Thoracic aorta (tissue), 2 donors: ENCODE results near the gene MRPS35. TPM values are rescaled to one million over a fixed set of nuclear protein-coding genes. Genes with fewer than 3 reads are reported as not detected.

ENCODE experiments used
- ATAC-seq: fragments of 150-250 bp; one replicate; pipeline ENCODE4 v1.8.0; 2017; ENCODE audit warnings: low read depth; ENCODE audit not compliant: insufficient number of reproducible peaks, low FRiP score
- DNase-seq: peaks from one replicate; pipeline ENCODE4 v3.0.0-alpha.2; 2020; ENCODE audit warnings: low spot score
- H3K27ac ChIP-seq, 2 donors: fragments of 200-600 bp; sonication (generic); 1 replicate in 1 of 2; 2 replicates in 1 of 2; pipeline ENCODE4 v1.5.1; 2016; ENCODE audit warnings: mild to moderate bottlenecking in 2 of 2, moderate library complexity in 2 of 2
- H3K27me3 ChIP-seq: fragments of 200-600 bp; sonication (generic); replicated peaks from 2 replicates; pipeline ENCODE4 v1.6.0; 2016; ENCODE audit warnings: mild to moderate bottlenecking; ENCODE audit not compliant: insufficient read depth
- H3K36me3 ChIP-seq: fragments of 200-600 bp; sonication (generic); one replicate; pipeline ENCODE4 v1.5.1; 2016
- H3K4me1 ChIP-seq, 2 donors: fragments of 200-600 bp; sonication (generic); 1 replicate in 1 of 2; 2 replicates in 1 of 2; pipeline versions ENCODE4 v1.5.1 to v1.6.0; 2016; ENCODE audit warnings: low read depth in 2 of 2, mild to moderate bottlenecking in 1 of 2; ENCODE audit not compliant: control insufficient read depth in 1 of 2
- H3K4me3 ChIP-seq: fragments of 200-600 bp; sonication (generic); 2 replicates; pipeline ENCODE4 v1.5.1; 2016; ENCODE audit warnings: mild to moderate bottlenecking
- H3K9me3 ChIP-seq: fragments of 200-600 bp; sonication (generic); 2 replicates; pipeline ENCODE4 v1.5.1; 2016
- total RNA-seq, 2 donors: library from RNA; depleted of rRNA; stranded (reverse); fragments of >200 nt; gene quantifications; one replicate each; pipeline versions ENCODE4 v1.1.0 to v1.2.3, GENCODE V29; 2016
- TF ChIP-seq, protein P1 (sequence below): fragments of 200-600 bp; sonication (generic); IDR thresholded peaks from one replicate; pipeline ENCODE4 v1.5.1; 2019; ENCODE audit warnings: antibody characterized with exemption

MRPS35 gene
- total RNA-seq, 2 donors from 2014 or later: 32.7 to 55.9 TPM

DNA sequence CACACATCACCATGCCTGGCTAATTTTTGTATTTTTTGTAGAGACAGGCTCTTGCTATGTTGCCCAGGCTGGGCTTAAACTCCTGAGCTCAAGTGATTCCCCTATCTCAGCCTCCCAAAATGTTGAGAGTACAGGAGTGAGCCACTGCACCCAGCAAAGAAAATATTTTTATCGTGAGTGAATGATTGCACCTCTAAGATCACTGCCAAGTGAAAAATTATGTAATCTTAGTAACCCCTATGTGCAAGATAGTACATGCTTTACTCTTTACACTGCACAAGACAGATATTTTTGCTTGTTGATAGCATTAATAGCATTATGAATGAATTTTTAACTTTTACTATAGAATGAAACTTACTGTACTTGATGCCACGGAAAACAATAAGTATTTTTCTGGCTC is 3.4 kb upstream of the MRPS35 start:
- TF ChIP-seq, protein P1, sequence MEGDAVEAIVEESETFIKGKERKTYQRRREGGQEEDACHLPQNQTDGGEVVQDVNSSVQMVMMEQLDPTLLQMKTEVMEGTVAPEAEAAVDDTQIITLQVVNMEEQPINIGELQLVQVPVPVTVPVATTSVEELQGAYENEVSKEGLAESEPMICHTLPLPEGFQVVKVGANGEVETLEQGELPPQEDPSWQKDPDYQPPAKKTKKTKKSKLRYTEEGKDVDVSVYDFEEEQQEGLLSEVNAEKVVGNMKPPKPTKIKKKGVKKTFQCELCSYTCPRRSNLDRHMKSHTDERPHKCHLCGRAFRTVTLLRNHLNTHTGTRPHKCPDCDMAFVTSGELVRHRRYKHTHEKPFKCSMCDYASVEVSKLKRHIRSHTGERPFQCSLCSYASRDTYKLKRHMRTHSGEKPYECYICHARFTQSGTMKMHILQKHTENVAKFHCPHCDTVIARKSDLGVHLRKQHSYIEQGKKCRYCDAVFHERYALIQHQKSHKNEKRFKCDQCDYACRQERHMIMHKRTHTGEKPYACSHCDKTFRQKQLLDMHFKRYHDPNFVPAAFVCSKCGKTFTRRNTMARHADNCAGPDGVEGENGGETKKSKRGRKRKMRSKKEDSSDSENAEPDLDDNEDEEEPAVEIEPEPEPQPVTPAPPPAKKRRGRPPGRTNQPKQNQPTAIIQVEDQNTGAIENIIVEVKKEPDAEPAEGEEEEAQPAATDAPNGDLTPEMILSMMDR: no peak
- Histone ChIP-seq H3K36me3 (no peaks in the 10 kb centered on the region), H3K27me3 (no peaks in the 10 kb centered on the region), H3K9me3 (no peaks in the 10 kb centered on the region), H3K4me1 (peaks cover 7 to 16% of the 10 kb centered on the region in 2 donors), H3K27ac (no peak overlapping the region), H3K4me3 (no peak overlapping the region)
- ATAC-seq (no peak), DNase-seq (no peak)

DNA sequence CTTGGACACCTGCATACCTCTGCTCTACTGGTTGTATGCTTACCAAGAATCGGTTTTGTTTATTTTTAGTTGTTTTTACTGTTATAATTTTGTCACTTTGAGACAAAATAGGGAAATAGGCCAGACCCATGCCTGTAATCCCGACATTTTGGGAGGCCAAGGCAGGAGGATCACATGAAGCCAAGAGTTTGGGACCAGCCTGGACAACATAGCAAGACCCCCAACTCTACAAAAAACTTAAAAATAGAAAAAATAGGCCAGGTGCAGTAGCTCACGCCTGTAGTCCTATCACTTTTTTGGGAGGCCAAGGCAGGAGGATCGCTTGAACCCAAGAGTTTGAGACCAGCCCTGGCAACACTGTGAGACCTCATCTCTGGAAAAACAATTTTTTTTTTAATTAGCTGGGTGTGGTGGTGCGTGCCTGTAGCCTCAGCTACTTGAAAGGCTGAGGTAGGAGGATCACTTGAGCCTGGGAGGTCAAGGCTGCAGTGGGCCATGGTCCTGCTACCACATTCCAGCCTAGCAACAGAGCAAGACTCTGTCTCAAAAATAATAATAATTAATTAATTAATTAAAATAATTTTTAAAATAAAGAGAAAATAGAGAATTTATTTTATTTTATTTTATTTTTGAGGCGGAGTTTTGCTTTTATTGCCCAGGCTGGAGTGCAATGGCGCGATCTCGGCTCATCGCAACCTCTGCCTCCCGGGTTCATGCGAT is 1.3 kb upstream of the MRPS35 start:
- DNase-seq: no peak
- peak overlapping the region; percentile 85 for H3K4me3 ChIP-seq

DNA sequence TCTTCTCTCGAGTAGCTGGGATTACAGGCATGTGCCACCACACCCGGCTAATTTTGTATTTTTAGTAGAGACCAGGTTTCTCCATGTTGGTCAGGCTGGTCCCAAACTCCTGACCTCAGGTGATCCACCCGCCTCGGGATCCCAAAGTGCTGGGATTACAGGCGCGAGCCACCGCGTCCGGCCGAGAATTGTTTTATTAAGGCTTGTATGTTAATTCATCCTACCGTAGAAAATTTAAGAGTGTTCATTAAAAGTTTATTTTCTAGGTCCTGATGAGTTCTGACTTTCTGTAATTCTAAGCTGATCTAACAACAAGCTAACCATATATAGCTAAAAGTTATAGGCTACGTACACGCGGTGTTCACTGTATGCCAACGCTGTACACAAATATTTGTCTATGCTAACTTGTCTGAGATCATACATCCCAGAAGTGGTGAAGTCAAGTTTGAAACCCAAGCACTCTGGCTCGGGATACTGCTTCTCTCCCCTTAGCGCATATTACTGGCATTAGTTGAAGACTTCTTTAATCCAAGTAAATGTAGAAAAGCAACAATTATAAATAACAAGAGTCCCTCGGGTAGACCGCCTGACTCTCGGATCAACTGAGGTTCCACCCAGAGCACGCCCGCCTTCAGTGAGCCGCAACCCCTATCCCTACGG is 570 bp upstream of the MRPS35 start:
- Histone ChIP-seq H3K4me3 (peak overlapping the region; percentile 85), H3K36me3 (peaks cover under 1% of the 10 kb centered on the region), H3K27me3 (no peaks in the 10 kb centered on the region), H3K9me3 (no peaks in the 10 kb centered on the region), H3K4me1 (peaks cover 7 to 22% of the 10 kb centered on the region in 2 donors), H3K27ac (peak overlapping the region; percentile 81 to 86)
- DNase-seq: no peak
- TF ChIP-seq, protein P1: no peak
- ATAC-seq: peak; percentile 31

More for the DNA sequence above, 1.3 kb upstream of the MRPS35 start:
- H3K9me3 ChIP-seq: no peaks in the 10 kb centered on the region
- peaks cover 7 to 22% of the 10 kb centered on the region in 2 donors for H3K4me1 ChIP-seq
- no peaks in the 10 kb centered on the region for H3K27me3 ChIP-seq
- H3K27ac ChIP-seq: peak overlapping the region; percentile 81 to 86
- no peaks in the 10 kb centered on the region for H3K36me3 ChIP-seq
- ATAC-seq: no peak
- TF ChIP-seq, protein P1: no peak

DNA sequence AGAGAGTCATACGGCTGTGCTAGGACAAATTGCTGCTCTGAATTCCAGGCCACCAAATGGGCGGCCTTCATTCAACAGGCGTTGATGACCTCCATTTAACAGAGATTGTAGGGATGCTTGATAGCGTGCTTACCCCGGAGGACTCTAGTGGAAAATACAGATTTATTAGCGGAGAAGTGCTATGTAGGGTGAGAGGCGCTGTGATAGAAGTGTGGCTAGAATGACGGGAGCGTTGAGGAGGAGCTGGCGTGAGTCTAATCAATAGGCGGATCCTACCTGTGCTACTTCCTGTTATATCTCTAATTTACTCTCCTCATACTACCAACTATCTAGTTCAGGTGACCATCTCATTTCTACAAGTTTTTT is 668 bp downstream of the MRPS35 start:
- Histone ChIP-seq H3K9me3 (no peaks in the 10 kb centered on the region), H3K4me1 (peaks cover 7 to 22% of the 10 kb centered on the region in 2 donors), H3K4me3 (peak overlapping the region; percentile 85), H3K36me3 (peaks cover 6% of the 10 kb centered on the region), H3K27me3 (no peaks in the 10 kb centered on the region), H3K27ac (peak overlapping the region in 1 of 2 donors; percentile 81)
- DNase-seq (no peak), ATAC-seq (no peak)
- TF ChIP-seq, protein P1: no peak

DNA sequence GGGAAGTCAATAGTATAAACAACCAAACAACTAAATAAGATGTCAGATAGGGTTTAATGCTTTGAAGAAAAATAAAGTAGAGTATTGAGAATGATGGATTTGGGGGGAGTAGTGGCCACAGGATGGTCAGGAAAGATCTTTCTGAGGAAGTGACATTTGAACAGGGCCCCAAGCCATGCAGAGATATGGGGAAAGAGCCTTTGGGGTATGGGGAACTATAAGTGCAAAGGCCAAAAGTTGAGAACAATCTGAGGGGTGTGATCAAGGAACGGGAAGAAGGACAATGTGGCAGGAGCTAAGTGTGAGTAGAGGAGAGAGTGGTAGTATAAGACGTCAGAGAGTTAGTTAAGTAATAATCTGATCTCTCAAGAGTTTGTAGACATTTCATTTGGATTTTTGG is 1.3 kb downstream of the MRPS35 start:
- ATAC-seq (no peak), DNase-seq (no peak)
- H3K4me1 ChIP-seq: peaks cover 7 to 22% of the 10 kb centered on the region in 2 donors
- TF ChIP-seq, protein P1: no peak
- H3K36me3 ChIP-seq: peaks cover 11% of the 10 kb centered on the region
- peak overlapping the region; percentile 85 for H3K4me3 ChIP-seq
- no peaks in the 10 kb centered on the region for H3K27me3 ChIP-seq
- no peak overlapping the region for H3K27ac ChIP-seq
- no peaks in the 10 kb centered on the region for H3K9me3 ChIP-seq
